ENCODE results near the gene PRDM16.

The PRDM16 gene

GRCh38 chr1:3248155-3249141 lies 179.4 kb downstream of the PRDM16 start (continued):
- TF ChIP-seq ZNF555 (tag by site-specific recombination; conservative IDR thresholded peaks at IDR 0.05) (no peak), TCF7L2 (IDR thresholded peaks at IDR 0.05; ENCODE audit: borderline replicate concordance, low read depth, low read length) (peak; percentile 47; the same call in 1 of the 2 replicates), ZSCAN16 (tag by site-specific recombination; IDR thresholded peaks at IDR 0.05) (no peak), ZNF184 (tag by site-specific recombination; IDR thresholded peaks at IDR 0.05) (no peak), AEBP2 (tag by site-specific recombination; IDR thresholded peaks at IDR 0.05; ENCODE audit: borderline replicate concordance) (no peak), ZBTB17 (tag by site-specific recombination; IDR thresholded peaks at IDR 0.05) (no peak; the same call in 1 of the 2 replicates), ZNF600 (tag by site-specific recombination; IDR thresholded peaks at IDR 0.05) (no peak), ZNF121 (tag by site-specific recombination; IDR thresholded peaks at IDR 0.05) (no peak), ZNF398 (tag by site-specific recombination; IDR thresholded peaks at IDR 0.05) (no peak), ZNF362 (tag by site-specific recombination; IDR thresholded peaks at IDR 0.05) (no peak), ZNF645 (tag by site-specific recombination; IDR thresholded peaks at IDR 0.05) (no peak), TRIM28 (IDR thresholded peaks at IDR 0.05; ENCODE audit: borderline replicate concordance, low read length) (no peak), ZNF785 (tag by site-specific recombination; IDR thresholded peaks at IDR 0.05) (no peak), ZFP69B (tag by site-specific recombination; IDR thresholded peaks at IDR 0.05) (no peak), ZNF302 (tag by site-specific recombination; IDR thresholded peaks at IDR 0.05; ENCODE audit: low read depth) (no peak), ZBTB49 (tag by site-specific recombination; IDR thresholded peaks at IDR 0.05; ENCODE audit: low read depth) (no peak), ZNF391 (tag by site-specific recombination; IDR thresholded peaks at IDR 0.05; ENCODE audit: borderline replicate concordance, low read depth) (no peak), ZNF558 (tag by site-specific recombination; IDR thresholded peaks at IDR 0.05) (no peak), SP2 (tag by site-specific recombination; IDR thresholded peaks at IDR 0.05) (peak; percentile 53), ZNF112 (tag by site-specific recombination; IDR thresholded peaks at IDR 0.05) (no peak), ZNF501 (tag by site-specific recombination; IDR thresholded peaks at IDR 0.05) (no peak), ZSCAN23 (tag by site-specific recombination; IDR thresholded peaks at IDR 0.05) (no peak)
